Measurements from ENCODE around the gene B3GALT5. TPM values are rescaled to one million over a fixed set of nuclear protein-coding genes. Genes with fewer than 3 reads are reported as not detected.

Gene B3GALT5
- total and polyA plus RNA-seq, 2 donors (not counting 1 experiment from before 2014, with no cell fraction given), result not detected

DNA sequence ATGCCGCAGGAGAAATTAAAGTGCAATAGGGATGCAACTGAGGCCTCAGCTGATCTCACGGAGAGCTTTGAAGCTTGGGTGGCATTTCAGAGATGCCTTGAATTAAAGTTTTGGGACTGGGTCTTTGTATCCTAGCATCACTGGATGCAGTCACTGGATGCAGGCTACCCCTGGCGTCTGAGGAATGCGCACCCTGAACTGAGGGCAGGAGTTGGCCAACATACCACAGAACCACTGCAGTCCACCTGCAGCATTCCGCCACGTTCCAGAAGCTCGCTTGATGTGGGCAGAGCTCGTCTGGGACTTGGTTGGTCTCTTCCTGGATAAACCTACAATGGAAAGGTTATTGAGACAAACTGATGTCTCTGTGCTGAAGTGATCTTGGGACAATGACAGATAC is 98.1 kb downstream of the B3GALT5 start:
- Histone ChIP-seq H4K20me1 (ENCODE audit: control insufficient read depth, insufficient read depth, low read length, poor library complexity, severe bottlenecking) (no peaks in the 10 kb centered on the region), H3K4me2 (replicated peaks; ENCODE audit: low read depth, low read length, poor library complexity, severe bottlenecking) (no peak overlapping the region), H3K4me1 (ENCODE audit: control insufficient read depth in 2 of 2, insufficient read depth in 2 of 2, low read length in 2 of 2) (no peaks in the 10 kb centered on the region), H3K27ac (ENCODE audit: low read length in 2 of 2) (no peak overlapping the region), H3K9ac (ENCODE audit: low read length) (no peak overlapping the region), H3K36me3 (replicated peaks in 1 of 2; ENCODE audit: control extremely low read depth in 1 of 2, control insufficient read depth in 1 of 2, extremely low read depth in 1 of 2, insufficient read depth in 2 of 2, low read length in 1 of 2) (no peaks in the 10 kb centered on the region), H3K27me3 (replicated peaks in 1 of 4; ENCODE audit: control extremely low read depth in 1 of 4, control insufficient read depth in 3 of 4, insufficient read depth in 4 of 4, low read length in 3 of 4) (no peaks in the 10 kb centered on the region), H3K79me2 (ENCODE audit: control insufficient read depth, insufficient read depth, low read length) (no peaks in the 10 kb centered on the region), H2AFZ (ENCODE audit: insufficient read depth, low read depth, low read length, poor library complexity, severe bottlenecking) (no peak overlapping the region), H3K4me3 (ENCODE audit: control extremely low read depth in 1 of 5, extremely low read depth in 1 of 5, insufficient read depth in 1 of 5, low read depth in 2 of 5, low read length in 4 of 5) (no peak overlapping the region), H3K9me3 (ENCODE audit: control extremely low read depth in 1 of 3, control insufficient read depth in 2 of 3, insufficient read depth in 1 of 3, low read length in 2 of 3) (no peaks in the 10 kb centered on the region)
- TF ChIP-seq EZH2 (IDR thresholded peaks at IDR 0.05; ENCODE audit: borderline replicate concordance, insufficient read depth, low read depth, low read length, poor library complexity, severe bottlenecking) (no peak), CTCF (IDR thresholded peaks at IDR 0.05) (no peak)
- ATAC-seq (ENCODE audit: low read depth) (no peak), DNase-seq (no peak)
- Mint-ChIP-seq H3K4me1 (no peaks in the 10 kb centered on the region), H3K9me3 (ENCODE audit: insufficient read depth) (no peaks in the 10 kb centered on the region), H3K4me3 (no peak overlapping the region), H3K27me3 (no peaks in the 10 kb centered on the region), H3K27ac (no peak overlapping the region)
- 100% methylated on average over 4 of the region's 8 CpGs for WGBS (ENCODE audit: insufficient coverage)
- CTCF ChIA-PET, result interaction anchor here (0.9 kb wide), 1 partner anchor 191 kb away, joined by 3 read pairs; no protein-coding TSS in a partner anchor
- POLR2A ChIA-PET, result no interaction called here
- intact Hi-C loops (cut with micrococcal nuclease), result no loop called here

DNA sequence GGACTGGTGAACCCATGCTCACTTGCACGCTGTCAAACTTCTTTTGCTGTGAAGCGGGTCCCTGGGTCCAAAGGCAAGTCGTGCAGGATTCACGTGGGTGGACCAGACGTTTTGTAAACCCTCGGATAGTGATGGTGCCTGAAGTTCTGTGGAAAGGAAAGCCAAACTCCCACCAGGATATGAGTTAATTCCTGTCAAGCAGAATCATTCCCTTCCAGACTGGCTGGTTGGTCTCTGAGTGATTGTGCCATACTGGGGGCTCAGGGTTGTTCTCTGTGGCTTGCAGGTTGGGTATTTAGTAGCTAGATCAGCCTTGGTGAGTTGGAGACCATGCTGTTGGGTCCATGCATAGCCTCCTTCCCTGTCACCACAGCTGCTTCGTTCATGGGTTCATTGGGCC is 99.5 kb downstream of the B3GALT5 start:
- Histone ChIP-seq H2AFZ (ENCODE audit: insufficient read depth, low read depth, low read length, poor library complexity, severe bottlenecking) (no peak overlapping the region), H3K36me3 (replicated peaks in 1 of 2; ENCODE audit: control extremely low read depth in 1 of 2, control insufficient read depth in 1 of 2, extremely low read depth in 1 of 2, insufficient read depth in 2 of 2, low read length in 1 of 2) (no peaks in the 10 kb centered on the region), H3K4me2 (replicated peaks; ENCODE audit: low read depth, low read length, poor library complexity, severe bottlenecking) (no peak overlapping the region), H3K4me3 (ENCODE audit: control extremely low read depth in 1 of 5, extremely low read depth in 1 of 5, insufficient read depth in 1 of 5, low read depth in 2 of 5, low read length in 4 of 5) (no peak overlapping the region), H3K4me1 (ENCODE audit: control insufficient read depth in 2 of 2, insufficient read depth in 2 of 2, low read length in 2 of 2) (no peaks in the 10 kb centered on the region), H3K9ac (ENCODE audit: low read length) (no peak overlapping the region), H3K9me3 (ENCODE audit: control extremely low read depth in 1 of 3, control insufficient read depth in 2 of 3, insufficient read depth in 1 of 3, low read length in 2 of 3) (no peaks in the 10 kb centered on the region), H3K79me2 (ENCODE audit: control insufficient read depth, insufficient read depth, low read length) (no peaks in the 10 kb centered on the region), H4K20me1 (ENCODE audit: control insufficient read depth, insufficient read depth, low read length, poor library complexity, severe bottlenecking) (no peaks in the 10 kb centered on the region), H3K27ac (ENCODE audit: low read length in 2 of 2) (no peak overlapping the region), H3K27me3 (replicated peaks in 1 of 4; ENCODE audit: control extremely low read depth in 1 of 4, control insufficient read depth in 3 of 4, insufficient read depth in 4 of 4, low read length in 3 of 4) (no peaks in the 10 kb centered on the region)
- TF ChIP-seq EZH2 (IDR thresholded peaks at IDR 0.05; ENCODE audit: borderline replicate concordance, insufficient read depth, low read depth, low read length, poor library complexity, severe bottlenecking), result no peak
- TF ChIP-seq CTCF (IDR thresholded peaks at IDR 0.05), result no peak
- Mint-ChIP-seq H3K4me1 (no peaks in the 10 kb centered on the region), H3K27me3 (no peaks in the 10 kb centered on the region), H3K4me3 (no peak overlapping the region), H3K27ac (no peak overlapping the region), H3K9me3 (ENCODE audit: insufficient read depth) (no peaks in the 10 kb centered on the region)
- ChIA-PET CTCF (interaction anchor here (1.4 kb wide), 1 partner anchor 195 kb away, joined by 3 read pairs; no protein-coding TSS in a partner anchor), POLR2A (no interaction called here)
- intact Hi-C loops (cut with micrococcal nuclease), result no loop called here
- DNase-seq (no peak), ATAC-seq (ENCODE audit: low read depth) (no peak)
- 83% methylated on average over 7 of the region's 7 CpGs for WGBS (ENCODE audit: insufficient coverage)

All from B cell (primary cell).